Hepatocyte (in vitro differentiated cells): ENCODE results near the gene ARHGAP26. TPM values are rescaled to one million over a fixed set of nuclear protein-coding genes. Genes with fewer than 3 reads are reported as not detected.

Source experiments
- DNase-seq: peaks from one replicate; pipeline ENCODE4 v3.0.0-alpha.2; 2016; ENCODE audit warnings: low spot score
- H2AFZ ChIP-seq: fragments of 200-600 bp; sonication (generic); 2 replicates; pipeline ENCODE4 v1.6.0; 2016; ENCODE audit warnings: antibody characterized with exemption, mild to moderate bottlenecking
- H3K27ac ChIP-seq: fragments of 200-600 bp; sonication (generic); 2 replicates; pipeline ENCODE4 v1.5.1; 2016; ENCODE audit warnings: mild to moderate bottlenecking
- H3K27me3 ChIP-seq: fragments of 200-600 bp; sonication (generic); 2 replicates; pipeline ENCODE4 v1.6.1; 2016
- H3K36me3 ChIP-seq: fragments of 200-600 bp; sonication (generic); replicated peaks from 2 replicates; pipeline ENCODE4 v1.5.1; 2016; ENCODE audit warnings: low read depth; ENCODE audit not compliant: insufficient read depth
- H3K4me1 ChIP-seq: fragments of 200-600 bp; sonication (generic); 2 replicates; pipeline ENCODE4 v1.5.1; 2016; ENCODE audit warnings: mild to moderate bottlenecking, moderate library complexity; ENCODE audit not compliant: insufficient read depth
- H3K4me2 ChIP-seq: fragments of 200-600 bp; sonication (generic); 2 replicates; pipeline ENCODE4 v1.6.0; 2016
- H3K4me3 ChIP-seq: fragments of 200-600 bp; sonication (generic); 2 replicates; pipeline ENCODE4 v1.5.1; 2016; ENCODE audit warnings: mild to moderate bottlenecking
- H3K79me2 ChIP-seq: fragments of 200-600 bp; sonication (generic); 2 replicates; pipeline ENCODE4 v1.6.0; 2017; ENCODE audit warnings: mild to moderate bottlenecking
- H3K9me2 ChIP-seq: fragments of 200-600 bp; sonication (generic); replicated peaks from 2 replicates; pipeline ENCODE4 v1.6.0; 2017; ENCODE audit warnings: mild to moderate bottlenecking; ENCODE audit not compliant: insufficient read depth
- H3K9me3 ChIP-seq: fragments of 200-600 bp; sonication (generic); 2 replicates; pipeline ENCODE4 v1.5.1; 2016; ENCODE audit warnings: low read depth, mild to moderate bottlenecking
- H4K20me1 ChIP-seq: fragments of 200-600 bp; sonication (generic); 2 replicates; pipeline ENCODE4 v1.6.0; 2016; ENCODE audit warnings: mild to moderate bottlenecking; ENCODE audit not compliant: insufficient read depth, poor library complexity, severe bottlenecking
- EZH2 ChIP-seq: fragments of 200-600 bp; sonication (generic); IDR thresholded peaks from 2 replicates; pipeline ENCODE4 v1.6.1; 2016; ENCODE audit warnings: antibody characterized with exemption, mild to moderate bottlenecking, borderline replicate concordance
- EZH2phosphoT487 ChIP-seq: fragments of 200-600 bp; sonication (generic); IDR thresholded peaks from one replicate; pipeline ENCODE4 v1.6.1; 2018; ENCODE audit warnings: antibody characterized with exemption, mild to moderate bottlenecking, low read depth, moderate library complexity; ENCODE audit not compliant: unreplicated experiment, severe bottlenecking
- WGBS: methylation state at CpG from one replicate; pipeline ENCODE4 v1.1.6; 2016; ENCODE audit warnings: low lambda C conversion rate; ENCODE audit errors: missing lambda C conversion rate; 5-methylcytosine and 5-hydroxymethylcytosine counted together
- polyA plus RNA-seq: library from polyadenylated mRNA; unstranded; fragments of >200 nt; fragmentation: Nextera tagmentation; extraction: Ambion mirVana; gene quantifications from 2 replicates; pipeline ENCODE4 v1.2.1, GENCODE V29; 2016
- total RNA-seq: library from RNA; depleted of rRNA; stranded (reverse); fragments of >200 nt; gene quantifications from 2 replicates; pipeline ENCODE4 v1.2.3, GENCODE V29; 2014
- TF ChIP-seq, protein P1 (sequence below): fragments of 200-600 bp; sonication (generic); IDR thresholded peaks from 2 replicates; pipeline ENCODE4 v1.5.1; 2016; ENCODE audit warnings: antibody characterized with exemption, mild to moderate bottlenecking; ENCODE audit not compliant: poor library complexity

ARHGAP26 gene
- total and polyA plus RNA-seq, 2 experiments from 2014 or later = 16.5 to 19.8 TPM

DNA sequence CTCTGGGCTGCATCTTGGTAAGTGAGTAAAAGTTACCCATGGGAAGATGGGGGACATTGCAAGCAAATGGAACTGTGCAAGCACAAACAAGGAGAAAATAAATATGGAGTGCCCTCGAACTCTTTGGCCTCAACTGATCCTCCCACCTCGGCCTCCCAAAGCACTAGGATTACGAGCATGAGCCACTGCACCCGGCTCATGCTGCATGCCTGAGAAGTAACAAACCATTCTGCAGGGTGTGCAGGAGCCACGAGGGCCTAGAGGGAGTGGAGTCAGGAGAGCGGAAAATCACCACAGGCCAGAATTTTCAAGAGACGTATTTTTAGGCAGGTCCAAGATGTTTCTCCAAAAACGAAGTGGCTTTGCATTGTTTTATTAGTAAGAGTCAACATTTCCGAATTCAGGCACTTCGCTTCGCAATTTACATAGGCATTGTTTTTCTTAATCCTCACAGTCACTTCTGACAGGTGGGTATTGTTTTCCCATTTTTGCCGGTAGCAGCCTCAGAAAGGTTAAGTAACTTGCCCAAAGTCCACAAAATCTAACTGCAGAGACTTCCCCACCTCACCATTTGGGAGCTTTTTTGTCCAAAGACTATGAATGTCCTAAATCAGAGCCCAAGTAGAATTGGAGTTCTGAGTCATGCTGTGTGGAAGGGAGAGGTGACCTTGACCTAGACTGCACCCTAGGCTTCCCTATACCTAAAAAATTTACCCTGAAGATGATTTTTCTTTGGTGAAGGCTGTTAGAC lies 403.1 kb downstream of the ARHGAP26 start:
- Histone ChIP-seq H3K9me3 (no peaks in the 10 kb centered on the region), H3K4me1 (peaks cover 9% of the 10 kb centered on the region), H3K36me3 (no peaks in the 10 kb centered on the region), H3K27ac (no peak overlapping the region), H3K79me2 (no peaks in the 10 kb centered on the region), H4K20me1 (no peaks in the 10 kb centered on the region), H3K4me2 (no peak overlapping the region), H3K27me3 (no peaks in the 10 kb centered on the region), H3K4me3 (no peak overlapping the region), H2AFZ (no peak overlapping the region), H3K9me2 (no peaks in the 10 kb centered on the region)
- DNase-seq = no peak
- TF ChIP-seq EZH2 = no peak
- no peak for TF ChIP-seq EZH2phosphoT487
- TF ChIP-seq, protein P1, sequence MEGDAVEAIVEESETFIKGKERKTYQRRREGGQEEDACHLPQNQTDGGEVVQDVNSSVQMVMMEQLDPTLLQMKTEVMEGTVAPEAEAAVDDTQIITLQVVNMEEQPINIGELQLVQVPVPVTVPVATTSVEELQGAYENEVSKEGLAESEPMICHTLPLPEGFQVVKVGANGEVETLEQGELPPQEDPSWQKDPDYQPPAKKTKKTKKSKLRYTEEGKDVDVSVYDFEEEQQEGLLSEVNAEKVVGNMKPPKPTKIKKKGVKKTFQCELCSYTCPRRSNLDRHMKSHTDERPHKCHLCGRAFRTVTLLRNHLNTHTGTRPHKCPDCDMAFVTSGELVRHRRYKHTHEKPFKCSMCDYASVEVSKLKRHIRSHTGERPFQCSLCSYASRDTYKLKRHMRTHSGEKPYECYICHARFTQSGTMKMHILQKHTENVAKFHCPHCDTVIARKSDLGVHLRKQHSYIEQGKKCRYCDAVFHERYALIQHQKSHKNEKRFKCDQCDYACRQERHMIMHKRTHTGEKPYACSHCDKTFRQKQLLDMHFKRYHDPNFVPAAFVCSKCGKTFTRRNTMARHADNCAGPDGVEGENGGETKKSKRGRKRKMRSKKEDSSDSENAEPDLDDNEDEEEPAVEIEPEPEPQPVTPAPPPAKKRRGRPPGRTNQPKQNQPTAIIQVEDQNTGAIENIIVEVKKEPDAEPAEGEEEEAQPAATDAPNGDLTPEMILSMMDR = no peak
- WGBS = 84% methylated on average over 12 of the region's 12 CpGs

DNA sequence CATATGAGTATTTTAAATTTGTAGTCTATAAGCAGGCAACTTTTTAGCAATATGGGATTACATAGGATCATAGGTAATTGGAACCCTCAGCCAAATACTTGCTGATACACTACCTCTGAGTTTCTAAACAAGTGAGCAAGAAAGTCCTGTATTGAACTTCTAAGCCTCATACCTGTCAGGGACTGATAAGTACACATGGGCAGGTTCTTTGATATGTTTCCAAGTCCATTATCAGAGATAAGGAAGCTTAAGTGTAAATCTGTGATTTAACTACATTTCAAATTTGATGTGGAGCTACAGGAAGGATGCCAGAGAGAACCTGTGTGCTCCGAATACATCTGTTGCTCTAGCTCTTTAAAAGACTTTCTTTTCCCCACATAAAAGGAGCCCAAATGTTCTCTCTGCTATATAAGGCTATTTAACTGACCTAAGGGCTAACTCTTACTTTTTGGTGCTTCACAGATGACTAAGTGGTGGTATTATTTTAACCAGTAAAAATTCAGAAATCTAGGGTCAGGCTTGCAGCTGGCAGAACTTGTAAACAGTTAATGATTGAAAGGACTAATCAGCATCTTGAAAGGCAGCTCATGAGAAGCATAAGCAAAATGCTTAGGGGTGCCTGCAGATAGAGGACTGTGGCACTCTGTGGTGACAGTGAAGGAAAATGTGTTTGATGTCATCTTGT lies 404.7 kb downstream of the ARHGAP26 start:
- no peaks in the 10 kb centered on the region for H3K9me2 ChIP-seq
- TF ChIP-seq, protein P1 = no peak
- no peak for TF ChIP-seq EZH2
- no peak for TF ChIP-seq EZH2phosphoT487
- H3K4me1 ChIP-seq = no peaks in the 10 kb centered on the region
- no peaks in the 10 kb centered on the region for H3K79me2 ChIP-seq
- H3K36me3 ChIP-seq = no peaks in the 10 kb centered on the region
- H3K4me2 ChIP-seq = no peak overlapping the region
- 56% methylated on average over 1 of the region's 1 CpG for WGBS
- no peak for DNase-seq
- no peaks in the 10 kb centered on the region for H4K20me1 ChIP-seq
- no peaks in the 10 kb centered on the region for H3K27me3 ChIP-seq
- no peaks in the 10 kb centered on the region for H3K9me3 ChIP-seq
- no peak overlapping the region for H3K27ac ChIP-seq
- H2AFZ ChIP-seq = no peak overlapping the region
- H3K4me3 ChIP-seq = no peak overlapping the region

GRCh38 chr5:143176048-143176447 lies 405.9 kb downstream of the ARHGAP26 start:
- no peaks in the 10 kb centered on the region for H4K20me1 ChIP-seq
- WGBS = 92% methylated on average over 3 of the region's 3 CpGs
- no peaks in the 10 kb centered on the region for H3K27me3 ChIP-seq
- H3K9me3 ChIP-seq = no peaks in the 10 kb centered on the region
- H3K4me3 ChIP-seq = no peak overlapping the region
- no peaks in the 10 kb centered on the region for H3K36me3 ChIP-seq
- no peaks in the 10 kb centered on the region for H3K79me2 ChIP-seq
- no peak overlapping the region for H3K4me2 ChIP-seq
- no peak overlapping the region for H3K27ac ChIP-seq
- H2AFZ ChIP-seq = no peak overlapping the region
- DNase-seq = no peak
- H3K4me1 ChIP-seq = peaks cover 3% of the 10 kb centered on the region
- TF ChIP-seq EZH2phosphoT487 = no peak
- TF ChIP-seq, protein P1 = no peak
- H3K9me2 ChIP-seq = no peaks in the 10 kb centered on the region
